Measurements from ENCODE around the gene YIPF2.

- TF ChIP-seq, protein P1, sequence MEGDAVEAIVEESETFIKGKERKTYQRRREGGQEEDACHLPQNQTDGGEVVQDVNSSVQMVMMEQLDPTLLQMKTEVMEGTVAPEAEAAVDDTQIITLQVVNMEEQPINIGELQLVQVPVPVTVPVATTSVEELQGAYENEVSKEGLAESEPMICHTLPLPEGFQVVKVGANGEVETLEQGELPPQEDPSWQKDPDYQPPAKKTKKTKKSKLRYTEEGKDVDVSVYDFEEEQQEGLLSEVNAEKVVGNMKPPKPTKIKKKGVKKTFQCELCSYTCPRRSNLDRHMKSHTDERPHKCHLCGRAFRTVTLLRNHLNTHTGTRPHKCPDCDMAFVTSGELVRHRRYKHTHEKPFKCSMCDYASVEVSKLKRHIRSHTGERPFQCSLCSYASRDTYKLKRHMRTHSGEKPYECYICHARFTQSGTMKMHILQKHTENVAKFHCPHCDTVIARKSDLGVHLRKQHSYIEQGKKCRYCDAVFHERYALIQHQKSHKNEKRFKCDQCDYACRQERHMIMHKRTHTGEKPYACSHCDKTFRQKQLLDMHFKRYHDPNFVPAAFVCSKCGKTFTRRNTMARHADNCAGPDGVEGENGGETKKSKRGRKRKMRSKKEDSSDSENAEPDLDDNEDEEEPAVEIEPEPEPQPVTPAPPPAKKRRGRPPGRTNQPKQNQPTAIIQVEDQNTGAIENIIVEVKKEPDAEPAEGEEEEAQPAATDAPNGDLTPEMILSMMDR (IDR thresholded peaks at IDR 0.05; ENCODE audit: low read length) = no peak
- no peak for TF ChIP-seq EZH2 (IDR thresholded peaks at IDR 0.05; ENCODE audit: borderline replicate concordance, low read length)
Observed at GRCh38 chr19:10919352-10920287, 8.8 kb downstream of the YIPF2 start.
